HG03442 (cell line): ENCODE data around the gene AGXT.

ENCODE experiments used
- ATAC-seq: cut with Tn5 transposase; IDR thresholded peaks from one replicate; pipeline ENCODE4 v1.9.1; 2021; ENCODE audit warnings: mild to moderate bottlenecking, moderate library complexity; ENCODE audit not compliant: unreplicated experiment

The AGXT gene

GRCh38 chr2:240884745-240885144 lies 16.1 kb downstream of the AGXT start:
- ATAC-seq: no peak

DNA sequence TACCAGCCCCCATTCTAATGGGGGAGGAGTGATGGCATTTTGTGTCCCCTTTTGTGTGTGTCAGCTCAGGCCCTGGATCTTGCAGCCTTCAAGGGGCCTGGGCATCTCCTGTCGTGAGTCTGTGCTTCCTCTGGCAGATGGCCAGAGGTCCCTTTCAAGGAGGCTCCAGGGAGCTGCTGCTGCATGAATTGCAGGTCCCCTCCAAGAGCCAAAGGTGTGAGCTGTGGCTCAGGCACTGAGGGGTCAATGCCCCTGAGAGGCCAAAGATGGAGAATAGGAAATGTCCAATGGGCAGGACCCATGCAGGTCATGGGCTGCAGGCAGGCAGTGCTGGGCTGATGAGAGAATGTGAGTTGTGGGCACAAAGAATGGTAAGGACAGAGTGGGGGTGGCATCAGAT lies 16.9 kb downstream of the AGXT start:
- ATAC-seq: no peak

GRCh38 chr2:240886023-240886565 lies 17.5 kb downstream of the AGXT start:
- no peak for ATAC-seq

GRCh38 chr2:240886678-240887609 lies 18.3 kb downstream of the AGXT start:
- no peak for ATAC-seq

GRCh38 chr2:240887631-240888030 lies 19.0 kb downstream of the AGXT start:
- ATAC-seq: no peak

DNA sequence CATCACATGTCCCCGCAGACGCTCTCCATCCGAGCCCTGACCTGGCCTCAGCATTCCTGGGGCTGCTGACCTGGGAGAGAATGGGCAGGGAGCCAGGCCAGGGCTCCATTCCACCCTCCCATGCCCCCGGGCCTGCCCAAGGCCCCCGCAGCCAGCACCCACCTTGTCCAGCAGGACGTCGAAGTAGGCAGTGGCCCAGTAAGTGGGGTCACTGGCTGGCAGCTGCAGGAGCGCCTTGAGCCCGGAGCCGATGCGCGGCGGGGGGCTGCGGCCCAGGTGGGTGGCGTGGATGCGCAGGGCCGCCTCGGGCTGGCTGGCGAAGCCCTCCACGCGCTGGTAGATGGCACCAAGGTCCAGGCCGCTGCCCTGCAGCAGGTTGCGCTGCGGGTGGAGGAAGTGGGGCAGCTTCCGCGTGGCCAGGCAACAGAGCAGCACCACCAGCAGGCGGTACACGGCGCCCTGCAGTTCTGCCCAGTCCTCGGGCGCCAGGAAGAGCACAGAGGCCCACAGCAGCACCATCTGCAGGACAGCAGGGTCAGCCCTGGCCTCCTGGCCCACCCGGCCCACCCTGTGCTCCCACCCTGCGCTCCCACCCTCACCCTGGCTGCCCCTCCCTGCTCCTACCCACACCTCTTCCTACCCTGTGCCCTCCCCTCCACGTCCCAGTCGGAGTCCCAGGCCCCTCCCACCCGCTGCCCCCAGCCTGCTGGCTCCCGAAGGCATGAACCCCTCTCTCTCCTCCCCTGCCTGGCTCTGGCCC lies 19.7 kb downstream of the AGXT start:
- no peak for ATAC-seq

DNA sequence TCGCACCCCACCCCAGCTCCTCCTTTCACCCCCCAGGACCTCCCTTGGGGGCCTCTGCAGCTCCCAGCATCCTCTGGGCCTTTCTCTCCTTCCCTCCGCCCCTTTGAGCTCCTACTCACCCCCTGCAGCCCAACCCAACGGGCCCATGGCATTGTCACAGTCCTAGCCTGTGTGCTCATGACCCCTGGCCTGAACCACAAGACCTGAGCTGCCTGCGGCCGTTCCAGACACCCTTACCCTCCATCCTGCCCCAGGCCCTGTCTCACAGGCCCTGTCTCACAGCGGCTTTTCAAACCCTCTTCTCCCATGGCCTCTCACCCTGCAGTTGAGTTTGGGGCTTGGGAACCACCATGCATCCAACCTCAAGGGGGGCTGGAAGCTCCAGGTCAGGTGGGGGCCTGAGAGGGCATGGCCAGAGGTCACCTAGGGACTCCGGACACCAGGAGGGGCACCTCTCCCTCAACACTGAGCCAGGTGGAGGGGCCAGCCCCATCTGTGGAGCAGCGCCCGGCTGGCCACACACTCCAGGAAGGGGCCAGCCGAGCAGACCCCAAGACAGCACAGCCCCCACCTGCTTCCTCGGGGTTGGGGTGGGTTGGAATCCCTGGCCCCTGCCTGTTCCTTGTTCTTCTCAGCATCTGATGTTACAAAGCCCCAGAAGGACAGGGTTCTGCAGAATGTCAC lies 20.4 kb downstream of the AGXT start:
- no peak for ATAC-seq

DNA sequence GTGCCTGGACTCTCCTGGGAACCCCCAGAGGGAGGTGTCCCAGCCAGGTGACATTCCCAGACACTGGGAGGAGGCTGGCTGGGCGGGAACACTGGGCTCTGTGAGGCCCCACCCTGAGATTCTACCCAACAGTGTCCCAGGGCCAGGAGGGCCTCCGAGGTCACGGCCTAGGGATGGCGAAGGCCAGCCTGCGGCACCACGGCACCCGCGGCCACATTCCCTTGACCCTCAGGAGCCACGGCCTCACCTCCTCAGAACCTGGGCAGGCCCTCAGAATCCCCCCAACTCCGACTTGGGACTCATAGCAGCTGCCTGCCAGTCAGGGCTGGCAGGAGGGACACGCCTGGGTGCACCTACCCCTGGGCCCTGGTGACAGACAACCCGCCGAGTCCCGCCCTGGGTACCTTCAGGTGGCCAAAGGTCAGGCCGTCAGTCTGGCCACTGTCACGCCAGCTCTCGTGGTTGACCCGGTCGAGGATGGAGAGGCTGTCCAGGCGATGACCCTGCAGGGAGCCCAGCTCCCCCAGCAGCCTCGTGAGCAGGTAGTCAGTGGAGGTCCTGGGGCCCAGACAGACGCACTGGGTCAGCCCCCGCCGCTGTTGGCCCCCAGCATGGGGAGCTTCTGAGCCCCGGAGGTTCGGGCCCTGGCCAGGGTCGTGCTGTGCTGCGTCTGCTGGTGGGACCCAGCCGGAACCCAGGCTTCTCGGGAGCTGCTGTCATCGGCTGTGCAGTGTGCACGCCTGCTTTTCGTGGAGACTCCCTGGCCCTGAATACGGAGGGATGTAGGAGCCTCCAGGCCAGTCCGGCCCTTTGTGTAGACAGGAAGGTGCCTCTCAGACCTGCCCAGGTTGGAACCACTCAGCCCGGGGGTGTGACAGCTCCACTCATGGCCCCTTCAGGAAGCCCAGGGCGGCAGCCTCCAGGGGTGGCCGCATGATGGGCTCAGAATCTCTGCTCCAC lies 21.3 kb downstream of the AGXT start:
- no peak for ATAC-seq

GRCh38 chr2:240890691-240891090 lies 22.1 kb downstream of the AGXT start:
- ATAC-seq: no peak

DNA sequence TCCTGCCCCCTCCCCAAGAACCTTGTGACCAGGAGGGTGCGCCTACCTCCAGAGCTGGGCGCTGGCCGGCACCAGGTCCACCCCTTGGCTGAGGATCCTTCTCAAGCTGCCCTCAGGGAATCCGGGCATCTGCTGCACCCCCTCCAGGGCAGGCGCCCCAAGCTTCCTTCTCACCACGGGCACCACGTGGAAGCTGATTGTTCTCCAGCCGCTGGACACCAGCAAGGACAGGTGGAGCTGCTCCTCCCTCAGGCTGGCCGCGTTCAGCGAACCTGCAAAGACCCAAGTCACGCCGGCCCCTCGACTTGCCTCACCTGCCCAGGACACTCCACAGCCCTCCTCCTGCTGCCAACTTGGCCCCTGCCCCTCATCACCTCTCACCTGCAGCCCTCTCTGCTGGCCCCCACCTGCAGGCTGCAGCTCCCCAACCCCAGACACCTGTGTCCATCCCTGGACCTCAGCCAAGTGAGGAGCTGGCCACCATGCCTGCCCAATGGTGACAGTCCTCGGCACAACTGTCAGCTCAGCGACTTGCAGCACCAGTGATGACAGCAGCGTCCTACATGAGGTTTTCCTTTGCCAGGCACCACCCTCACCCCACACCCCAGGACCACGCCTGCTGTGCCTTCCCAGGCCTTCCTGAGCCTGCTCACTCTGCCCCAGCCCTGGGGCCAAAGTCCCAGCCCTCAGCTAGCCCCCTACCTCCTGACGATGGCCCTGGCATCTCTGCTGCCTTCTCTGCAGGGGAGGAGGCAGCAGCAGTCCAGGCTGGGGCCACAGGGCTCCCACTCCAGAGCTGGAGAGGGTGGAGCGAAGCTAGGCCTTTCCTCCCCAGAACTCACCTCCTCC lies 23.1 kb downstream of the AGXT start:
- no peak for ATAC-seq

- no peak for ATAC-seq
These were observed 23.7 kb downstream of the AGXT start for GRCh38 chr2:240892356-240892755.

- ATAC-seq: no peak
These were observed 24.3 kb downstream of the AGXT start for GRCh38 chr2:240892925-240893324.

DNA sequence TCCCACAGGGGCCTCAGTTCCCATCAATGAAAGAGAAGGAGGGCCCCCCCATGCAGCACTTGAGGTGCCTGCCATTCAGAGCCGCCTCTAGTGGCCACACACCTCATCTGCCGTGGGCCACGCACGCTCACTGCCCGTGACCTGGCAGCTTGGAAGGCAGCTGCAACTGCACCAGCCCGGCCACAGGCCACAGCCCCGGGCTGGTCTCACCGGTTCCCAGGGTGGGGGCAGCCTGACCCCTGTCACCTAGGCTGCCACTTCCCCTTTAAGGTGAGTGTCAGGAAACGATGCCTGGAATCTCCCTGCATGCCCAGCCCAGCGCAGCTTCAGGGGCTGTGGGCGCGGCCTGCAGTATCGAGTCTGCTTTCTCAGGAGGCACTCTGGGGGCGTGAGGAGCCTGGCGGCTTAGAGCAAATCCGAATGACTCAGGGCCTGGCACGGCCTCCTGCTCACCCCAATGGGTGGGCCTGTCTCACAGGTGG lies 24.8 kb downstream of the AGXT start:
- no peak for ATAC-seq

GRCh38 chr2:240894006-240894405 lies 25.4 kb downstream of the AGXT start:
- no peak for ATAC-seq

- ATAC-seq: no peak
These were observed 26.4 kb downstream of the AGXT start for GRCh38 chr2:240894836-240895558.

DNA sequence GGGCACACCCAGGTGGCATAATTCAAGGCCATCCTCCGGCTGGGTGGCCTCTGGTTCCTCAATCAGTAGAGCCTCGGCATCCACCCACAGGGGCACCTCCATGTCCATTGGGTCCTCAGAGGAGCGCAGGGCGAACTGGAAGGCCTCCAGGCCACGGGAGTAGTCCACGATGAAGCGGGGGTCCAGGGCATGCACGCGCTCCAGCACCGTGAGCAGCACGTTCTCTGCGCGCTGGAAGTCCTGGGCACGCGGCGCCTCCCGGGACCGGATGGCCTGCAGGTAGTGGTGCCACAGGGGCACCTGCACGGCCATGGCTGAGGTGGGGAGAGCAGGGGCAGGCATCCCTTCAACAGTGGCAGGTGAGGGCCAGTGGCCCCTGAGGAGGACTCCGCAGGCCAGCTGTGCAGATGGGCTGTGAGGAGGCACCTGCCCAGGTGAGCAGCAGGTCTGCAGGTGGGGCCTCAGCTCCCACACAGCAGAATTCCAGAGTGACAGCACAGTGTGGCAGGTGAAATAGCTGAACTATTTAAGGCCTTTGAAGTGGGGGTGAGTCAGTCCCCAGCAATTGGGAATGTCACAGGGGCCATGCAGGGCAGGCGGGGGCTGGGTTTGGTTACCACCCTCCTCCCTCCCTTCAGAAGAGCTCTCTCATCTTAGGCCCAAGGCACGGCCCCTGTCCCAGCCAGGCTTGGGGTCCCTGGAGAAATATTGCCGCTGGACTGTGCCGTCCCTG lies 27.2 kb downstream of the AGXT start, which contains the start of gene MAB21L4:
TSS of gene MAB21L4 (minus strand) at position 501 of the 733 bp plus-strand sequence. CDS start at position 342, 159 bp downstream.
- no peak for ATAC-seq

- ATAC-seq: no peak
These were observed 27.8 kb downstream of the AGXT start for GRCh38 chr2:240896394-240896793.
